Measurements from ENCODE around the gene SSBP3.

DNA sequence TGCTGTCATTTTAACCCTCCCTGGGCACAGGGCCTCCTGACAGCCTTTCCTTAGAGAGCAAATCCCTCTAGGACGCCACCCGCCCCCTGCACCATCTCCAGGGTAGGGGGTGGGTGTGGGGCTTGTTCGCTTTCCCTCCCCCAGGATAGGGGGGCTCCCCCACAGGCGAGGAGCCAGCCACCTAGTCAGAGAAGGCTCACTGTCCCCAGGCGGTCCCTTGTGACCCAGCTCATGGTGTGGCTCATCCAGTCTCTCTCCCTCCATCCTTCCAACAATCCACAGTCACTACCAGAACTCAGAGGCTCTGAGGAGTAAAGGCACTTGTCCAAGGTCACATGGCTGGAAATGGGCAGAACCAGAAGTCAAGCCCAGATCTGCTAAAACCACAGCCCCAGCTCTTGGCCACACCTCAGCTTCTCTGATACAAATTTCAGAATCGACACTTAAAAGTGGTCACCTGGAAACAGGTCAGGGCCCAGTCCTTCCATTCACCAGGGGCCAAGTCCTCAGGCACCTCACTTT is 116.4 kb downstream of the SSBP3 start:
- no peak for TF ChIP-seq POLR2A (IDR thresholded peaks at IDR 0.05)
- TF ChIP-seq, protein P1, sequence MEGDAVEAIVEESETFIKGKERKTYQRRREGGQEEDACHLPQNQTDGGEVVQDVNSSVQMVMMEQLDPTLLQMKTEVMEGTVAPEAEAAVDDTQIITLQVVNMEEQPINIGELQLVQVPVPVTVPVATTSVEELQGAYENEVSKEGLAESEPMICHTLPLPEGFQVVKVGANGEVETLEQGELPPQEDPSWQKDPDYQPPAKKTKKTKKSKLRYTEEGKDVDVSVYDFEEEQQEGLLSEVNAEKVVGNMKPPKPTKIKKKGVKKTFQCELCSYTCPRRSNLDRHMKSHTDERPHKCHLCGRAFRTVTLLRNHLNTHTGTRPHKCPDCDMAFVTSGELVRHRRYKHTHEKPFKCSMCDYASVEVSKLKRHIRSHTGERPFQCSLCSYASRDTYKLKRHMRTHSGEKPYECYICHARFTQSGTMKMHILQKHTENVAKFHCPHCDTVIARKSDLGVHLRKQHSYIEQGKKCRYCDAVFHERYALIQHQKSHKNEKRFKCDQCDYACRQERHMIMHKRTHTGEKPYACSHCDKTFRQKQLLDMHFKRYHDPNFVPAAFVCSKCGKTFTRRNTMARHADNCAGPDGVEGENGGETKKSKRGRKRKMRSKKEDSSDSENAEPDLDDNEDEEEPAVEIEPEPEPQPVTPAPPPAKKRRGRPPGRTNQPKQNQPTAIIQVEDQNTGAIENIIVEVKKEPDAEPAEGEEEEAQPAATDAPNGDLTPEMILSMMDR (IDR thresholded peaks at IDR 0.05) = no peak
- no peak for TF ChIP-seq POLR2AphosphoS5 (IDR thresholded peaks at IDR 0.05)

Data from breast epithelium (tissue), 3 donors.